ENCODE results near the gene VSIR.
A peak's percentile ranks its signal among the peaks of the same experiment; 100 is the strongest.

VSIR gene

GRCh38 chr10:71727738-71728737, 45.3 kb downstream of the VSIR start:
- no peak for DNase-seq (ENCODE audit: low read depth in 2 of 2)

GRCh38 chr10:71727105-71727737, 46.1 kb downstream of the VSIR start:
- DNase-seq (ENCODE audit: low read depth in 2 of 2): peak in 1 of 2 donors; percentile 43

- DNase-seq (ENCODE audit: low read depth in 2 of 2): peak in 1 of 2 donors; percentile 27
These were observed 46.7 kb downstream of the VSIR start for GRCh38 chr10:71726580-71727104.

- peak; percentile 74 to 83 for DNase-seq (ENCODE audit: low read depth in 2 of 2)
These were observed 47.2 kb downstream of the VSIR start for GRCh38 chr10:71725998-71726579.

- no peak for DNase-seq (ENCODE audit: low read depth in 2 of 2)
These were observed 48.1 kb downstream of the VSIR start for GRCh38 chr10:71725249-71725648.

GRCh38 chr10:71724539-71724938, 48.8 kb downstream of the VSIR start:
- no peak for DNase-seq (ENCODE audit: low read depth in 2 of 2)

DNA sequence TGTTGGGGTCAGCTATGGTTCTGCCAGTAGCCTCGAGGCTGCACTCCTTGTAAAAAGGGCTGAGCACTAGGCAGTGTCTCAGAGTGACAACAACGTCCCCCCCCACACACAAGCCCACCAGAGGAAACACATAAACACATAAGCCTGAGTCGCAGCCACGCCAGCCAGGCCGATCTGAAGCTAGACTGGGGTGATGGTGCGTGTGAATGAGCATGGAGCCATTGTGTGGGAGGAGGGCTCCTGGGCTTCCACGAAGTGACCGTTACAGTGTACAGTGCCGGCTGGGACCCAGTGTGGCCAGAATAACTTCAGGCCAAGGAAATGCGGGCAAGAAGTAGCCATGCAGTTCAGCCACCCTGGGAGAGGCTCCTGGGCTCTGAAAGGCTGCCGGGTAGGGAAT, 50.0 kb downstream of the VSIR start:
- DNase-seq (ENCODE audit: low read depth in 2 of 2): no peak

DNA sequence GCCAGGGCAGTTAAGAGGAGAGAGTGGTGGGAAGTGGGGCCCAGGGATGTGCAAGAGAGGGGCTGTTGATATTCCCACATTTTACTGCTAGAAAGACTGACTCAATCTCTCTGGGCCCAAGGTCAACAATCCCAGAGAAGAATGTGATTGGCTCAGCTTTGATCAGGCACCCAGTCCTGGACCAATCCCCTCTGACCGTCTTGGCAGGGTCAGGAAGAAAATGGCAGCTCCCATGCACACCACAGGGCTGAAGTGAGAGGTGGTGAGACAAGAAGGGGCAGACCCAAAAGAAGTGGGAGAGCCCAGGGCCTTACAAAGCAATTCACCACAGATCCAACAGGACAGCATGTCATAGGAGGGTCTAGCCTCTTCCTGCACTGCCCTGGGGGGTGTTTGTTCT, 50.5 kb downstream of the VSIR start:
- no peak for DNase-seq (ENCODE audit: low read depth in 2 of 2)

DNA sequence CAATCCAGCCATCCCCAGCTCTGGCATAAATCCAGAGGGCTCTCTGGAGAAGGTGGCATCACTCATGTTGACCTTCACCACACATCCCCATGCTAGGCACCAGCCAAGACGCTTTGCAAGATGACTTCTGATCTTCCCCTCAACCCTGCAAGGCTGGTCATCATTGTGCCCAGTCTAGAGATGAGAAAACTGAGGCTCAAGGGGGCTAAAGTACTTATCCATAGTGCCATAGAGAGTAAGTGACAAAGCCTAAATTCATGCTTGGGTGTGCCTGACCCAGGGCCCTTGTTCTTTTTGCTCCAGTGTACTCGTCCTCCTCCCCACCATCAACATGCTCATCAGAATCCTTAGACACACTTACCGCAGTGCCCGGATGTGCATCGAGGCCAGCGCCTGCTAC, 52.0 kb downstream of the VSIR start:
- DNase-seq (ENCODE audit: low read depth in 2 of 2): no peak

DNA sequence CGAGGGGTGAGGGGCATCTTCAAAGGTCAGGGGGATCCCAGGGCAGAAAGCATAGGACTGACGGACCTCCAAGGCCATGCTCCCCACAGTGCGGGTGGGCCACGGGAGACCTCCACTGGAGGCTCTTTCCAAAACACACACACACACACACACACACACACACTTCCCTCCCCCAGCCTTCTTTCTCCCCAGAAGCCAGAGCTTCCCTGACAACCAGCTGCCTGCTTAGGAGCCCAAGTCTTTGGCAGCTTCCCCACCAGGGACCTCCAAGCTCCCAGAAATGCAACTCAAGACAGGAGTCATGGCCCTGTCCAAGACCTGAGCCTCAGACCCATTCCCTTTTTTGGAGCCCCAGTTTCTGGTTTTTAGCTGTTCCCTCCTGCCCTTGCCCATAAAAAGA, 53.0 kb downstream of the VSIR start:
- no peak for DNase-seq (ENCODE audit: low read depth in 2 of 2)

DNA sequence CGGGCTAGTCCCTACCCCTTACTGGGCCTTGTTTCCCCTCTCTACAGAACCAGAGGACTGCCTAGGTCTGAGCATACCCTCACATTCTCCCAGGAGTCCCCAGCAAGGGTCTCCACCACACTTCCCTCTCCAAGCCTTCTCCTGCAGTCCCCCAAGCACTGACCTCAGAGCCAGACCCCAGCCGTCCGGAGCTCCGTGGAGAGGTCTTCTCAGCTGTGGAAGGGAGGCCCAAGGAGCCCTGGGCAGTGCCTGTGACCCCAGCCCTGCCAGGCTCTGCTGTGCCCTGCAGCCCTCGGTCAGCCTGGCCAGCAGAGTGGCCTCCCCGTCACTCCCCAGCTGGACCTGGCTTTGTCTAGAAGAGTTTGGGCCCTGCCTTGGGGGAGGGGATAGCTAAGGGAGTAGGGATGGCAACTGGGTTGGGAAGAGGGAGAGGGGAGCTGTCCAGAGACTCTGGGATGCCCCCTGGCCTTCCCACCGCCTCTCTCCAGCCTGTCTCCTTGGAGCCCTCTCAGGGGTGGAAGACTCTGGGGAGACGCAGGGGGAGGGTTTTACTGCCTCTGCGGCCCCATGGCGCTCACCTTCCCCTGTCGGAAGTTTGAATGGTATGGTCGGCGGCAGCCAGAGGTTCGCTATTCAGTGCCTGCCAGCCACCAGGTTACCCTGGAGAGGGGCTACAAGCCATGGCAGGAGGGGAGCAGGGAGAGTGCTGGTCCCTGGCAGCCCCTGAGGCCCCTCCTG, 53.7 kb downstream of the VSIR start, which contains the start of gene C10orf105:
Gene C10orf105 (minus strand): TSS at position 315 of the 738 bp plus-strand sequence. CDS start 3,441 bp downstream, outside the sequence.
- DNase-seq (ENCODE audit: low read depth in 2 of 2): no peak

- no peak for DNase-seq (ENCODE audit: low read depth in 2 of 2)
These were observed 54.3 kb downstream of the VSIR start for GRCh38 chr10:71719042-71719441.

DNA sequence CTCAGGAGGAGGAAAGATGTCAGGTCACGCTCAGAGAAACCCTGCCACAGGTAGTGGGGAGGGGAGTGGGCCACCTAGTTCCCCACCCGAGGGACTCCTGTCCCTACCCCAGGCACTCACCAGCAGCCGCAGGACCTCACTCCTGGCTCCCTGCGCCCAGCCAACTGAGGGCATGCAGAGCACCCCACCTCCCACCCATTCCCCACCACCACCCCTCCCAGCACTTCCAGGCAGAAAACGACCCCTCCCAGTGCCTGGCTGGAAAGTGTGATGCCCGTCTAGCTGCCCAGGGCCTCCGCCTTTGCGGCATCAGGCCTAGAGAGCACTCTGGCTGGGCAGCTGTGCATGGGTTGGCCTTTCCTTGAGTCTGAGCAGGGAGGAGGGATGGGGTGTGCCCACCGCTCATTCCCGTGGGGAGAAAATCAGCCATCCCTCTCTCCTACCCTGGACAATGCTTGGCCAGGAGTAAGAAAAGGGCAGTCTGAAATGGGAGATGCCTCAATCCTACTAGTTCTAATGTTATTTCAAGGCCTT, 55.1 kb downstream of the VSIR start:
- no peak for DNase-seq (ENCODE audit: low read depth in 2 of 2)

- no peak for DNase-seq (ENCODE audit: low read depth in 2 of 2)
These were observed 55.8 kb downstream of the VSIR start for GRCh38 chr10:71717551-71717951.

DNA sequence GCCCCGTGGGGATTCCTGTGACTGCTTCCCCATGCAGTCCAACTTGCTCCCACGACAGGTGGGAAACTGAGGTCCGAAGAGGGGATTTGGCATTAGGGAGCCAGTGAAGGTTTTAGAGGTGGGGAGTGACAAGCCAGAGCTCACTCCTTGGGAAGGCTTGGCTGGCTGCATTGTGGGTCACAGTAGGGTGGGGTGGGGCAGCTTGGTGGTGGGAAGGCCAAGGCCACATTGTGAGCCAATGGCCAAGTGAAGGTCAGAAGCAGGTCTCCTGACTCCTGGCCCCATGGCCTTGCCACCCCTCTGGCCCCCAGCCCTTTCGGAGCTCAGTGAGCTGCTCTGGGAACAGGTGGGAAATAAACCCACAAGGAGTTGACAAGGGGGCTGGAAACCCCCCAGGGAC, 56.3 kb downstream of the VSIR start:
- DNase-seq (ENCODE audit: low read depth in 2 of 2): no peak

- DNase-seq (ENCODE audit: low read depth in 2 of 2): no peak
These were observed 56.9 kb downstream of the VSIR start for GRCh38 chr10:71716426-71716825.

DNA sequence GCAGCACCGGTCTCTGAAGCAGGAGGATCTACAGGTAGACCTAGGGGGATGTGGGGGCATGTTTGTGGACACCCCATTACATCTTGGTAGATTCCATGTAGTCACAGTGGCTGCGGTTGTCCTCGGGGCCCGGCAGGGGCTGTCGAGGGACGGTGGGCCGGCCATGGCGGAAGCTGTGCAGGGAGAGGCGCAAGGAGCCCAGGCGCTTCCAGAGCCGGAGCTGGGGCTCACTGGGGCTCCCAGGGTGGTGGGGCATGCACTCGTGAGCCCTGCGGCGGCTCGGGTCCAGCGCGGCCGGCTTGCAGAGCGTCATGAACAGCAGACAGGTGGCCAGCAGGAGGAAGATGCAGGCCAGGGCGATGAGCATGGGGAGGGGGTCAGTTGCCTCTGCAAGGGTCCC, 57.5 kb downstream of the VSIR start:
- no peak for DNase-seq (ENCODE audit: low read depth in 2 of 2)

DNA sequence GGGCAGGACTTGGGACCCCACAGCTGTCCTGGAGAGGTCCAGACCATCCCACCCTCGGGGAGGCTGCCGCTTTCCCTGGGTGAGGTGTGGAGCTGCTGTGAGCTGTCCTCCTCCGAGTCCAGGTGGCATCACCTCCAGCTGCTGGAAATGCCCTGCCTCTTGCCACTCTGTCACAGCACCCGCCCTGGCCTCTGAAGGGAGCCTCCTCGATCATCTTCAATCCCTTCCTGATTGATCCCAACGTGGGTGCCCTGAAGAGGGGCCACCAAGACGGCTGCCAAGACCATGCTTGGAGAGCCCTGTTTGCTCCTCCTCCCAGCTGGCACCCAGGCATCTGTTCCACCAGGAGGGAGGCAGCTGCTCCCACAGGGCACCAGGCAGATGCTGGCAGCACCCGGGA, 58.3 kb downstream of the VSIR start:
- no peak for DNase-seq (ENCODE audit: low read depth in 2 of 2)

- DNase-seq (ENCODE audit: low read depth in 2 of 2): no peak
These were observed 58.7 kb downstream of the VSIR start for GRCh38 chr10:71714592-71714991.

DNA sequence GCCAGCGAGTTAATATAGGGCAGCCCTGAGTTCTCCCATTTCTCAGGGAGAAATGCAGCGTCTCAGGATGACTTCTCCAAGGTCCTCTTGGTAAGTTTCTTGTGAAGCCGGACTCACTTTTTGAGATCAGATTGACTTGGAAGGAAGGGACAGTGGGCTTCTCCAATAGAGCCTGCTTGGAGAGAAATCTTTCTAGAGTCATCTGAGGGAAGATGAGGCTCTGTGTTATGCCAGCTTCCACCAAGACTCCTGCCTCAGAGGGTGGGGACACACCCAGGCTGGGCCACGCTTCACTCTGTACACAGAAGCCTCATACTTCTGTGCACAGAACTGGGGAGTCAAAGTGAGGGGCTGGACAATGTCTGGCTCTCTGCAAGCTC, 59.3 kb downstream of the VSIR start:
- DNase-seq (ENCODE audit: low read depth in 2 of 2): no peak

Measured in stimulated activated CD8-positive, alpha-beta memory T cell treated with anti-CD3 and anti-CD28 coated beads, Interleukin-15, amount 100 ng/mL, for 4 hours (primary cell).